HG03064 (cell line): ENCODE results near the gene MTG2.

ENCODE experiments used
- ATAC-seq: cut with Tn5 transposase; IDR thresholded peaks from one replicate; pipeline ENCODE4 v1.9.1; 2021; ENCODE audit warnings: low read depth; ENCODE audit not compliant: unreplicated experiment

MTG2 gene

DNA sequence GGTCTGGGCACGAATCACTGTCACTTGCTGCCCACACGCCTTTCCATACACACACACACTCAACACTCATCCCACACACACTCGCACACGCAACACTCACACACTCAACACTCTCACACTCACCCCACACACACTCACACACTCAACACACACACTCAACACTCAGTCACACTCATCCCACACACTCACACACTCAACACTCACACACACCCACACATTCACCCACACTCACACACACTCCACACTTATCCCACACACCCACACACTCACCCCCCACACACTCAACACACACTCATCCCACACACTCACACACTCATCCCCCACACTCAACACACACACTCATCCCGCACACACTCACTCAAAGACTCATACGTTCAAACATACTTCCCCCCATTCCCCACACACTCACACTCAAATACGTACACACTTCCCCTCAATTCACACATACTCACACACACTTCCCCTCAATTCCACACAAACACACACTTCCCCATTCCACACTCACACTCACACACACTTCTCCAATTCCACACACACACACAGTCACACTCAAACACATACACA, 46.2 kb downstream of the MTG2 start:
- ATAC-seq = no peak

DNA sequence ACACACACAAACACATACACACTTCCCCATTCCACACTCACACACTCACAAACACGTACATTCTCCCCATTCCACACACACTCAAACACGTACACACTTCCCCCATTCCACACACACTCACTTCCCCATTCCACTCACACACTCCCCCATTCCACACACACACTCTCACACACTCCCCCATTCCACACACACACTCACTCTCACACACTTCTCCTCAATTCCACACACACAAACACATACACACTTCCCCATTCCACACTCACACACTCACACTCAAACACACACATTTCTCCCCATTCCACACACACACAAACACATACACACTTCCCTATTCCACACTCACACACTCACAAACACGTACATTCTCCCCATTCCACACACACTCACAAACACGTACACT, 46.8 kb downstream of the MTG2 start:
- no peak for ATAC-seq

DNA sequence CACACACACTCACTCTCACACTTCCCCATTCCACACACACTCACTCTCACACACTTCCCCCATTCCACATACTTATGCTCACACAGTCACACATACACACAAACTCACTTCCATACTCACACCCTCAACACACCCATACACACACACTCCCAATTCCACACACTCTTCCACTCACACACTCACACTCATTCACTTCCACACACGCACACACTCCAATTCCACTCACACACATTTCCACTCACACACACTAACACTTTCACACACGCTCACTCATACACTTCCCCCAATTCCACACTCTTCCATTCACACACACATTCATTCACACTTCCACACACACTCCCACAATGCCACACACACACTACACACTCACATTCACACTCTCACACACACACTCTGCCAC, 47.4 kb downstream of the MTG2 start:
- ATAC-seq = no peak

DNA sequence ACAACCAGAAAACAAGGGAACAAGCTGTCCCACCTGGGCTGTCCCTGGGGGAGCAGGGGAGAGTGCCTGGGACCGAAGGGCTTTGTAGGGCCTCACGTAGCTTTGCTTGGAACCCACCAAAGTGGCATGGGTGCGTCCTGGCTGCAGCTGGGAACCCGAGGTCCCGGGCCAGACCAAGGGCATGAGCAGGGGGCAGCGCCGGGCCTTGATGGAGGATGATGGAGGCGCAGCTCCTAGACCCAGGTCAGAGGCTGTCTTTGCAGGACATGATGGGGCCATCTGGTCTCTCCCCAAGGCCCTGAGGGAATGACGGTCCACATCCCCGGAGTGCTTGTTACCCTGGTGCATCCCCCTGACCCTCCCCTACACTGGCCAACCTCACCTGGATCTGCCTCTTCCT, 47.9 kb downstream of the MTG2 start:
- ATAC-seq = no peak

DNA sequence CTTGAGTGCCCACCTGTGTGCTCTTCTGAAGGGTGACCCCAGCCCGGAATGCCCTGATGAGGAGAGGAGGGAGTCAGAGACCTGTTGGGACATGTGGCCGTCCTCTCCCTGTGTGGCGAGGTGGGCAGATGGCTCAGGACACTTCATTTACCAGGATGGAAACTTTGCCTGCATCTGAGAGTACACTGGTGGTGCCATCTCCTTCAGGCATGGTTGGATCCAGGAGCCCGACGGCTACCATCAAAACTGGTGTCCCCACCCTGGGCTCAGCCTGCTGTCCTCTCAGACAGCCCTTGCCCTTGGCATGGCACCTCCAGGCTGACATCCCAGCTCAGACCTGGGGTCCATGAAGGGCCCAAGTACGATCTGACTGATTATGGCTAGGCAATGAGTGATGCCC, 48.5 kb downstream of the MTG2 start:
- no peak for ATAC-seq

DNA sequence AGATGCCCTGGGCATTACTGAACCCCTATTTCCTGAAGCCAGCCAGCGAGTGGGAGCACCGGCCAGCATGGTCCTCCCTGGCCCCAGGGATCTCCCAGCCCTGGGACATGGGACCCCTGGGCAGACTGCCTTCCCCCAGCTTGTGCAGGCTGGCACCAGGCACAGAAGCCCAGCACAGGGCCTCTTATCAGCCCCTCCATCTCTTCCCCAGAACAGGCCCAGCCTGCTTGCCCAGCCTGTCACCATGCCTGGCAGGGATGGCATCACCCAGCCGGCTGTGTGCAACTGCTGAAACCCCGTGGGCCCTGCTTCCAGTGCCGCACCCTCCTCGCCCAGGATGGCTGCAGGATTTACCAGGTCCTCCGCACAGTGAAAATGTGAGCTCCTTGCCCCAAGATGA, 49.4 kb downstream of the MTG2 start:
- ATAC-seq = no peak

DNA sequence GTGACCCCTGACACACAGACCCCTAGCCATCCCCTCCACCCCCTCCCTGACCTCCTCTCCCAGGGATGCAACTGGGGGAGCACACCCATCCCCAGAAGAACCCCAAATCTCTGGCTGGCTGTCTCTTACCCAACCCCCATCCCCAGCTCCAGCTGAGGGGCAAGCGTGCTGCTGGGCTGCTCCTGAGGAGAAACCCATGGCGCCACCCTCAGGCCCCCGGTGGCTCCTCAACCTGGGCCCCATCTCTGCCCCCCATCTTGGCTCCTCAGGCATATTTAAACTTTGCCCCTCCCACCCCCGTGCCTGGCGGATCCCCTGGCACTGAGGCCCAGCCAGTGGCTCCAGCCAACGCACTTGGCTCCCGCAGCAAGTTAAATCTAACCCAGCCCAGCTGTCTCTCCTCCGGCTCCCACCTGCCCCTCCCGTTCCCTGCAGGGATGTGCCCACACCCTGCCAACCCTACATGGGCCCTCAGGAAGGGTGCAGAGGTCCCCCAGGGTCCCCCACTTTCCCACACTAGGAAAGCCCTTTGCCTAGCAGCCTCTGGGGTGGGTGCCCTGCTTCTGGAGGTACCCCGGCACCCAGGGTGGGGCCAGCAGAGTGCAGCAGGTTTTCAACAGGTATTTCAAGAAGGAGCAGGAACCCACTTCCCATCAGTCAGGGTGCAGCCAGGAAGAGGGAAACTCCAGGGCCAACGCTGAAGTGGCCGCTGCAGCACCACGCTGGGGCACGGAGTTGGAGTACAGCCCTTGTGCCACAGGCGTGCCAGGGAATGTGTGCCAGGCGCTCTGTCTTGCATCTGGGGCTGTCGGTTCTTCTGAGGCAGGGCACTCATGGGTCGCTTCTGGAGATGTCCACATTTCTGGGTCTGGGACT, 50.2 kb downstream of the MTG2 start:
- no peak for ATAC-seq

DNA sequence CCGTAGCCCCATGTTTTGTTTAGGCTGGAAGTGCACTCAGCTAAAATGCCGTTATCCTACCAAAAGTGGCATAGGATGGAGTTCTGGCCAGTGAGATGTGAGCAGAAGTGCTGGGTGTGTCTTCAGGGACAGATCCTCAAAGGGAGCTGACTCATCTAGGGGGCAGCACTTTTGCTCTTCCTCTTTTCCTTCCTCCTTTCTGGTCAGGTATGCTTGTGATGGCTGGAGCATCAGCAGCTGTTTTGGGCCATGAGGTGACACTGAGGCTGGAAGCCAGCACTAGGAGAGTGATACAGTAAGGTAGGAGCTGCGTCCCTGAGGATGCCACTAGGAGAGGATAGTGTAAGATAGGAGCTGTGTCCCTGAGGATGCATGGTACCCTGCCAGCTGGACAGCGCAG, 50.9 kb downstream of the MTG2 start:
- no peak for ATAC-seq

DNA sequence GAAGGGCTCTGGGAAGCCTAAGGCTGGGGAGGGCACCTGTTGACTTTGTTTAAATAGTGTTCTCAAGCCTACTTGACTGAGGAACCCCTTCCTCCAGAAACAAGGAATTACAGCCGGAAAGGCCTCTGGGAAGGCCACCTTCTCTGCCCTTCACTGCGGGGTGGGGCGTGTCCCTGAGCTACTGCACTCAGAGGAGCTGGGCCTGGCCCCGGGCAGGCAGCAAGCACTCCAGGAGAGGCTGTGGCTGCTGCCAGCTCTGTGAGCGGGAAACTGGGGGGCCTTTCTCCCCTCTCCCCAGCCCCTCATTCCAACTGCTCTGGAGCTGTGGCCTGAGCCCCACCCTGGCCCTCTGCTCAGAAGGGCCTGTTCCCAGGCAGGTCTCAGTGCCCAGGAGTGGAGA, 51.5 kb downstream of the MTG2 start:
- ATAC-seq = no peak

DNA sequence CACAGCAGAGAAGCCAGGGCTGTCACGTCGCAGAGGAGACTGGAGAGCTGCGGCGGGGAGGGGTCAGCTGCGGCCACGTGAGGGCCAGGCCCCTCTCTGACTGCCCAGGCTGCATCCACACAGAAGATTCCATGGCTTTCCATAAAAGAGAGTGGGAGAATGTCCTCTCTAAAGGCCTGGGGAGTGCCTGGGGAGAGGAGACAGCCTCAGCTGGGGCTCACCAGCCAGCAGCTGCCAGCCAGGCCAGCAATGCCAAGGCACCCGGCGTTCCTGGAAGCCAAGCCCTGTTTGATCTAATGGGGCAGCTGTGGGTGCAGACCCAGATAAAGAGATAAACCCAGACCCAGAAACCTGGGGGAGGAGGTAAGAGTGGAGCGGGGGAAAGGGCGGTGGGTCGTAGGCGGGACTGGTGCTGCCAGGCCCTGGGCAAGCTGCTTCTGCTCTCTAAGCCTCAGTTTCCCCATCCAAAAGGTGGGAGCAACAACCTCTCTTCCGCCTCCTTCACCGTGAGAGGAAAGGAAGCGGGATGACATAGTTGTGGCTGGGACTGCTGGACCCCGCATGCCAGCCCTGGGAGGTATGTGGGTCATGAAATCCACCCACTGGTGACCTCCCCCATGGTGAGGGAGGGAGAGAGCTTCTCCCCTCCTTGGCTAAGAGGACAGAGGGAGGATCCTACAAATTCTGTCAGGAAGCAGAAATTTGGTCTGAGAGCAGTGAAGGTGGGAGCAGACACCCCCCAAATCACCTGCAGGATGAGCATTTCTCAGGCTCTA, 52.4 kb downstream of the MTG2 start:
- no peak for ATAC-seq

DNA sequence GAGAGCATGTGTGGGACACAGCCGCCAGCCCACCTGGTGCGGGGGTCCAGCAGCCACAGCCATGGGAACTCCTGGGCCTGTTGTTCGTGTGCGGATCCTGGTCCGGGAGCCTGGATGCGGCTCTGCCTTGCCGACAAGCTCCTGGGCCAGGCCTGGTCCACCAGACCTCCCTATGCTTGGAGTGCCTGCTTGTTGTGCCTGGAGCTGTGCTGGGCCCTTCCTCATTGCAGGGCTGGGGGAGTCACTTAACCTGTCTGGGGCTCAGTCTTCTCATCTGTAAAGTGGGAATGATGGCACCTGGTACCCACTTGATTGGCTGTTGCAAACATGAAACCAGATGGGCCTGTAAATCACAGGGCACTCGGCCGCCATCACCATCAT, 52.9 kb downstream of the MTG2 start:
- no peak for ATAC-seq

DNA sequence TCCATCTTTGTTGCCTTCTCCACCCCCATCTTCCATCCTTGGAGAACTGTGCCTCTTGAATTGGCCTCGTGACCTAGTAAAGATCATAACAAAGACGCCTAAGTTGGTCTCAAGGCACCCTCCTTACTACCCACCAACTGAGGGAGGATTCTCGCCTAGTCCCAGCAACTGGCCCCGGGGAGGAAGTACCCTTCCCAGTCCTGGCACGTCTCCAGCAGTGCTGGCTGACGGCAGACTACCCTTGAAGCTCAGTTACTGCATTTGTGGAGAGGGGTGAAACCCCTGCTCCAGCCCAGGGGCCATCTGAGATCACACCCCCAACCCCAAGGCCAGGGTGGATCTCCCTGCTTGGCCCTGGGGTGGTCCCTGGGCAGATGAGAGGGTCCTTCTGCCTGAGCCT, 53.4 kb downstream of the MTG2 start:
- no peak for ATAC-seq

DNA sequence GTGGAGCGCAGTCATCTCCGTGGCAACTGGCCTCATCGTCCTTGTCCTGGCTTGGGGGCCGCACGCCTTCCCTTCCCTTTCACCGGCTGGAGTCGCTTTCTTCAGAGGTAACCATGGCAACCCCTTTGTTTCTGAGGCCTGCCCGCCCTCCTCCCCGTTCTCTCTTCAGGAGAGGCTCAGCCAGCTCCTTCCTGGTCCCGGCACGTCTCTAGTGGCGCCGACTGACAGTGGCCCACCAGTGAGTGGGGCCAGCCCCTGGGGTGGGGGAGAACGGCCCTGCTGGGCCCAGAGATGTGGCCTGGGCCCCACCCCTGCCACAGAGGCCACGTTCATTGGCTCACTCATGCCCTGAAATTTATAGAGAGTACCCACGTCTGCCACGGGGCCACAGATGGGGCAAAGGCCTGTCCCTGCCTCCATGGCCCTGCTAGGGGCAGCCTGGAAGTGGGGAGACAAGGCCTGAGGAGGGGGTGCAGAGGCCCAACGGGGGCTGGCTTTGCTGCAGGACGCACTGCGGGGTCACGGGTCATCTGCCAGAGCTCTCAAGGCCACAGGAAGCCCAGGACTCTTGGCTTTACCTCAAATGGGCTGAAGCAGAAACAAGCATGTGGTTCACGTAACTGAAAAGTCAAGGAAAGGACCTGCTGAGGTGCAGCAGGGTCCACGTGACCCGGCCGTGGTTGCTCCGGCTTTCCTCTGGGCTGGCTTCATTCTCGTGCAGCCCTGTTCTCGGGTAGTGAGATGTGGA, 54.1 kb downstream of the MTG2 start:
- ATAC-seq = no peak

DNA sequence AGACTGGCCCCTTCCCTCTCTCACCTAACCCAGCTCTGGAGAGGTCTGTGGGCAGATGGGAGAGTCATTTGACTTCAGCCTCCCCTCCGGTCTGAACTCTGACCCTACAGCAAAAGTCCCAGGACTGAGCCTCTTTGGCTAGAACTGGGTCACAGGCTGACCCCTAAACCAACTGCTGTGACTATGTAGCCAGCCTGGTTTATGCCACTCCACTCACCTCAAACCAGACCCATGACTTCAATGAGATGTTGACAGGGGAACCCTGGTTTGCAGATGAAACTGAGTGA, 54.6 kb downstream of the MTG2 start:
- no peak for ATAC-seq

DNA sequence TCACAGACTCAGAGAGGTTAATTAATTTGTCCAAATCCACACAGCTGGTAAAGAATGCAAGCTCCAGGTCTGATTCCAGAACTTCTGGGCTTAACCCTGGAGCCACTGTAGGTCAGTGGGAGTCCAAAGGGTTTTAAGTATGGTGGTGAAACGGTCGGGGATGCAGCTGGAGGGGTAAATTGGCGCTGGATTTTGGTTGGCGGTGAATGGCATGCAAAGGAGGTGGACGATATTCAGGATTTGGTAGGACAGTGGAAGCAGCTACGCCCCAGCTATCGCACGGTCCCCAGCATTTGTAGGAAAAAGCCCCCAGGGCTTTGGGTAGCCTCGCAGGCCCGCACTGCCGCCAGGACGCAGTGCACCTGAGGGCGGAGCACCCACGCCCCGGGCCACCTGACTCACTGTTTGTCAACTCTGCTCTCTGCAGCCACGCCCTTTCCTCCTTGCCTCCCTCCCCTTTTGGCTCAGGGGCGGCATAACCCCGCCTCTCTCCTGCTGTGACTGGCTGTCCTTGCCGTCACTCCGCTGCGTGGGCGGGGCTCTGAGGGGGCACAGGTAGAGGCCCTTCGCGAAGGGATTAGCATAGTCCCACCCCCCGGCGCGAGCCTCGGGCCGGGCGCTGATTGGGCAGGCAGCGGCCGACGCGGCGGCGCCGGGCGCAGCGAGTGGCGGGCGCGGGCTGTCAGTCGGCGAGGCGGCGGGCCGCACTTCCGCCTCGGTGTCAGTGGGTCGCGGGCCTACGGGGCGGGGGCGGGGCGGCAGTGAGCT, 55.2 kb downstream of the MTG2 start, which contains the start of gene OSBPL2:
Gene OSBPL2, plus strand, starts transcription at position 721 of the 768 bp plus-strand sequence. CDS start 17,664 bp downstream, outside the sequence.
- ATAC-seq = peak; percentile 97

DNA sequence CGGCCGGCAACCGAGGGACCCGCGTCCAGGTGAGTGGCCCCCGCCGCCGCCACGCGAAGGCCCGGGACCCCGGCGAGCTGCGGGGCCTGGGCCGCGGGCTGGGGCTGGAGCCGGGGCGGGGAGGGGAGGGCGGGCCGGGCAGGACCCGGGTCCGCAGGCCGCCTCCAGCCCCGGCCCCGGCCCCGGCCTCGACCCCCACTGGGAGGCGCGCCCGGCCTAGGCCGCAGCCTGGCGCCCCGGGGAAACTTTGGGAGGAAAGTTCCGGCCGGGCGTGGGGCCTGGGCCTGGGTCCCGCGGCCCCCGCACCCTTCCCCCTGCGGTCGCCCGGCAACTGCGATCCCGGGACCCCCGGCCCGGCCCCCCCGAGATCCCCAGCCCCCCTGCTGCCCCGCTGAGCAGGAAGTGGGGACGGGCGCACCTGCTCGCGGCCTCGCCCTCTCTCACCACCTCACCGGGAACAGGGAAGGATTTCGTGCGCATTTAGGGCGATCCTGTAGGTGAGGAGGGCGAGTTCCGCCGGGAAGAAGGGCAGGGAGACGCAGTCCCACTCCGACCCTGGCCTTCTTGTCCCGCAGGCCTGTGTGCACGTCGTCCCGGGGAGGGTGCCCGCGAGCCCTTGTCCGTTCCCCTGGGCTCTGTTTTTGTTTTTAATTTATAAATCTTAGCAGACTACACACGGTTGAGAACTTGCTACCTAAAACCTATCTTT, 55.9 kb downstream of the MTG2 start:
- ATAC-seq = no peak

DNA sequence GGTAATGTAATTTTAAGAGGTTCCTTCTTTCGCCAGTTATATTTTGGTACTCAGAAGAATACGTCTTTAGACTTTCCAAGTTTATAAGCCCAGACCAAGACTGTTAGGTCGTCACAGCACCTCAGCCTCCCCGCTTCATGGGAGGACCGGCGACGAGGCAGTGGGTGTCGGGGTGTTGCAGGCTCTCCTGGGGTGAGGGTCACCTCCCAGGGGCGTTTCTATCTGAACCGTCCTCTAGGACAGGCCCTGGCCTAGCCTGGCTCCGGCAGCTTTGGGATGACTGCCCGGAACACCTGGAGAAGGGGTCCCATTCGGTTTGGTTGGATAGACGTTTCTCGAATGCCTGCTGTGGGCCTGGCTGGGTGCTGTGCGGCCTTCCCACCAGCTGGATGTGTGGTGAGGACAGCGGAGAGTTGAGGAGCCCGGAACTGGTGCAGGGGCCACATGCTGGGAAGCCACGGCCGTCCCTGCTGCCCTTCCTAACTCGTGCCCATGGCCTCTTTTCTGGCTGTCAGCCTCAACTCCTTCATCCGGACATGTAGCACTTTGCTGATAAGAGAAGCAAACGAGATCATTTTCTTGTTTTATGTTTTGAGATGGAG, 56.6 kb downstream of the MTG2 start:
- no peak for ATAC-seq

DNA sequence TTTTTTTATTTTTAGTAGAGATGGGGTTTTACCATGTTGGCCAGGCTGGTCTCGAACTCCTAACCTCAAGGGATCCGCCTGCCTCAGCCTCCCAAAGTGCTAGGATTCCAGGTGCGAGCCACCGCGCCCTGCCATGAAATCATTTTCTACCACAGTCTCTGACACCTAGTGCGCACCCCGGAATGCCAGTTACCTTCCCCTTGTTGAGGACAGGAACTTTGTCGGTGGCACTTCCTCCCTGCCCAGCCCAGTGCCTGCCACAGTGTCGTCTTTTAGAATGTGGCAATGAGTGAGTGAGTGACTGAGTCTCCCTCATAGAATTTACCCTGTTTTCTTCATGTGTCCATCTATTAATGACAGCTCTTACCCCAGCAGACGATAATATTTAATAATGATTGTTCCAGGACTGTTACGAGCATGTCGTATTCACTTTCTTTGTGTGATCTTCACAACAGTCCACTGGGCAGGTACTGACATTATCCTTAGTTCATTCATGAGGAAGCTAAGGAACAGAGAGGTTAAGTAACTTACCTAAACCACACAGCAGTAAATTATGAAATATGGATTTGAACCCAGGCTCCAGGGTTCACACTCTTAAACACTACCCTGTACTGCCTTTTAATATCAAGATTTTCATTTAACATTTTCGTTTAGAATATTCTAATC, 57.3 kb downstream of the MTG2 start:
- ATAC-seq = no peak

DNA sequence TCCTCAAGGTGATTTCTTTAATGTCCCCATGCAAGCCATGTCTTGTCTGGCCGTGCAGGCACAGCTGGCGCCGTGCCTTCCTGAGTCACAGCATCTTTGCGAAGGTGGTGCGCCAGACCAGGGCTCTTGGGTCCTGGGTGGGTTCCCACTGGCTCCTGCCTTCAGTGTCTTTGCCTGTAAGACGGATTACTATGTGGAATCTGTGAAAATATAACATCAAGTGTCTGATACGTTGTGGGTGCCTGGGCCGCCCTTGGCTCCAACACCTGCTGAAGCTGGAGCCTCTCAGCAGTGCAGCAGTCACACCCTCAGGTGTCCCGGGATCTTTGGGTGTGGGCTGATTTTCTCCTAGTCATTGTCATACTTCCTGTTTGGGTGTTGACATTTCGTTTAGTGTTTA, 58.7 kb downstream of the MTG2 start:
- no peak for ATAC-seq
